ENCODE results near the gene DAB2IP.
"Not testable (repeated sequence)": the region's sequence is repeated elsewhere in the genome, so short reads cannot be mapped to it uniquely, and the experiment has no call there.

Gene DAB2IP

DNA sequence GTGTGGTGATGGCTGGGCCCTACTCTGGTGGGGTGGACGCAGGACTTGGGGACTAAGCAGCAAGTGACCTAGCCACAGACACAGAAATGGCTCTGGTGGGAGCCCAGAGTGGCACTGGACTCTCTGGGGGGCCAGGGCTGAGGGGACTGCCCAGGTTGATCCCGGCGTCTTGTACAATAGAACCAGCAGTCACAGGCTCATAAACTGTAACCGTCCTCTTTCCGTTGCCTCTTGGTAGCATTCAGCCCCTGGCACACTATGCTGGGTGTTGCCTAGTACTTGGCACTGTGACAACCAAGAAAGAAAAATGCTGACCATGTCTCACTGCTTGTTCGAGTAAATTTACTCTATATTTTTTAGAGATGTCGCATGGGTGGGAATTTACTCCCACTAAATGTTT, 80.5 kb downstream of the DAB2IP start:
- no peak for DNase-seq

- peak; percentile 16 for DNase-seq
These were observed 81.0 kb downstream of the DAB2IP start for GRCh38 chr9:121732389-121732788.

DNA sequence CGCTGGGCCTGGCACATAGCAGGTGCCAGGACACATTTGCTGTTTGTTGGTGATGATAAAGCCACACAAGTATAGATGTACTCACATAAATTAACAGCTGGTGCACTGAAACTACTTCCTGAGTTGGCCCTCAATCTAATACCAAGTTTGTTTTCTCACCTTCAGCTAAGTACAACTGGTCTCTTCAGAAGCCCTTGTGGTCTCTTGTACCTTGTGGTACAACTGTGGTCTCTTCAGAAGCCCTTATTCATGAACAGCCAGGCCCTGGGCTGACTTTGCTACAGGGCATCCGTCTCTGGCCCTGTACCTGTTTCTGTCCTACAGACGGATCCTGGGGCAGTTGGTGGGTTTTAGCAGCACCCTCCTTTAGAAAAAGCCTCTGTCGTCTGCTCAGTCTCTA, 81.5 kb downstream of the DAB2IP start:
- no peak for DNase-seq

DNA sequence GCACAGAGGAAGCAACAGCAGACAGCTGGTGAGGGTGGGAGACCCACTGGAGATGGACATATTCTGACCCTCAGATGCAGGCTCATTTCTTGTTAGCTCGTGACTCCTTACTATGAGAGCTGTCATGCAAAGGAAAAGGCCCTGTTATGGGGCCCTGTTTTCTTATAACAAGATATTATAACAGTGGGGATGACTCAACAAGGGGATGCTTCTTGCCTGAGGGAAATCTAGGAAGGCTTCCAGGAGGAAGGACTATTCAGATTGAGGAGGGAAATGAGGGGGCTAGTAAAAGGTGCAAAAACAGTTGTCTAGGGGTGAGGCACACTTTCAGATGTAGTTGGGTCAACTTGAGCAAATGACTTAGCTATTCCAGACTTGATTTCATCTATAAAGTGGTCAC, 83.0 kb downstream of the DAB2IP start:
- no peak for DNase-seq

DNA sequence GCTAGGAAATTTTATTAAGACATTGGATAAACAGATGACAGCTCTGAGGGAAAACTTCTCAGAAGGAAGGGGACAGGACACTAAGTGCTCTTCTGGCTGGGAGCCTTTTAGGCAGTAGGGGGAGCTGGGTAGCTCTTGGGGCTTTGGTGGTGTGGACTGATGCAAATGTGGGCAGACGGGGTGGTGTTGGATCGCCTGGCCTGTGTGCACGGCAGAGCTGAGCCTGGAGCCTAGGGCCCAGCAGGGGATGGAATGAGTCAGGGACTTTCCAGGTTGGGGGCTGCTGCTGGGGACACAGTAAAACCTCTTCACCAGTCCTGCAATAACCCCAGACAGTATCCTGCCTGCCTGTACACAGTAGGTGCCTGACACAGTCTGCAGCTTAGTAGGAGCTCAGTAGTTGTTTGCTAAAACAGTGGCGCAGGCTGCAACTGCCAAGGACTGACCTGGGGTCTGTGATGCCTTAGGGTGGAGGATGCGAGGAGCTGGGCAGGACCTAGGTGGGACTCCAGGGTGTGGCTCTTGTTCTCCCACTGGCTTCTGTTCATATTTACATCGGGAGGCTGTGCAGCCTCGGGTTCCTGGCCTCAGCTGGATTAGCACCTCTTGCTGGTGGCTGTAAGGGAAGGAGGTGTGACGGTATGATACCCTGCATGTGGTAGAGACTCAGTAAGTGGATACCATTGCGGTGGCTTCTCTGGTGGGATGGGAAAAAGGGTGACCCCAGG, 83.8 kb downstream of the DAB2IP start:
- no peak for DNase-seq

- DNase-seq: no peak
These were observed 84.6 kb downstream of the DAB2IP start for GRCh38 chr9:121735793-121736770.

DNA sequence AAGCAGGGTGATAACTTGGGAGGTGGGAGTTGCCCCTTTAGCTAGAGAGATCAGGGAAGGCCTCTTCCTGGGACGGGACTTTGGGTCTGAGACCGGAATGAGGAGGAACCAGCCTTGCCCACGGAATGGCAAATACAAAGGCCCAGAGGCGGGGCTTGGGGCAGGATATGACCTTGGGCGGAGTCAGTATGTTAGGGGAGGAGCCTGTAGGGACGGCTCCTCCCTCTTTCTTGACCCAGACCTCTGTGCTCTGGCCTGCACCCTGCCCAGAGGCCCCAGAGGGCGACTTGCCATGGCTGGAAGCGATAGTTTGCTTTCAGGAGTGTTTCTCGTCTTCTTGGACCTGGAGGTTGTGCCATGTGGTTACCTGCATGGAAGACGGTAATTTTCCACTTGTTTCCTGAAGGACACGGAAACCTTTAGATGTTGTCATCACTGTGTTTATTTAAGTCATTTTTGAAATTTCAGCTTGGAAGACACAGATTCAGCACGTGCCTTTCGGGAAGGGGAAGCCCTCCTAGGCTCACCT, 85.6 kb downstream of the DAB2IP start:
- DNase-seq: no peak

DNA sequence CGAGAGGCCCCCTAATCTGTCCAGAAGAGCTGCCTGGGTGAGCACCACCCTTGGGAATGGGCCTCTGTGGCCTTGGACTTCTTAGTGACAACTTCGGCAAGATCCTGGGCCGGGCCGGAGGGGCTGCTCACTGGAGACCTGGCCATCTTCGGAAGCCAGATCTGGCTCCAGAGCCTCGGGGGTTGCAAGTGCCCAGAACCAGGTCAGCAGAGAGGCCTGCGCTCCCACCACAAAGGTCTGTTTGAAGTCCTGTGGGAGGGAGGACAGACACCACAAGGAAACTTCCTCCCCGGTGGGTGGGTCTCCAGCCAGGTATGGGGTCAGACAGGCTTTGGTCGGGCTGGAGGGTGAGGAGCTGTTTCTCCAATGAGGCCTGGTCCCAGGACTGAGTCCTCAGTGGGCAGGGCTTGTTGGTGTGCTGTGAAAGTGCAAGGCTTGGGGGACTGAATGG, 86.1 kb downstream of the DAB2IP start:
- DNase-seq: no peak

- DNase-seq: no peak
These were observed 87.0 kb downstream of the DAB2IP start for GRCh38 chr9:121738411-121738810.

- DNase-seq: no peak
These were observed 87.5 kb downstream of the DAB2IP start for GRCh38 chr9:121738968-121739367.

DNA sequence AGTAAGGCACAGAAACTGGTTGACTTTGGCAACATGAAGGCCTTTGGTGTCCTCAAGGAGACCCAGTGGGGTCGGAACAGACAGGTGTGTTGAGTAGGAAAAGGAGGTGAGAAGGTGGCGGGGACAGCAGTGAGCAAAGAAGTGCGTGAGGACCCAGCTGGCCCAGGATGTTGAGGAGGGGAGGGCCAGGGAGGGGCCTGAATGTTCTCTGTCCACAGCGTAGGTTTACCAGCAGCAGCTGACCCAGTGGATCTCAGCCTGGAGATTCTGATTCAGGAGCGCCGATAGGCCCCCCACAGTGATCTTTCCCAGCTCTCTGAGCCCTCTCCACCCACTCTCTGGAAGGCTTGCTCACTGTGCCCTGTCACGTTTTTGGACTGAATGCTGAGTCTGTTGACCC, 88.5 kb downstream of the DAB2IP start:
- no peak for DNase-seq

GRCh38 chr9:121741228-121741918, 89.9 kb downstream of the DAB2IP start:
- peak; percentile 79 for DNase-seq

- DNase-seq: not testable (repeated sequence)
These were observed 90.5 kb downstream of the DAB2IP start for GRCh38 chr9:121741919-121742283.

DNA sequence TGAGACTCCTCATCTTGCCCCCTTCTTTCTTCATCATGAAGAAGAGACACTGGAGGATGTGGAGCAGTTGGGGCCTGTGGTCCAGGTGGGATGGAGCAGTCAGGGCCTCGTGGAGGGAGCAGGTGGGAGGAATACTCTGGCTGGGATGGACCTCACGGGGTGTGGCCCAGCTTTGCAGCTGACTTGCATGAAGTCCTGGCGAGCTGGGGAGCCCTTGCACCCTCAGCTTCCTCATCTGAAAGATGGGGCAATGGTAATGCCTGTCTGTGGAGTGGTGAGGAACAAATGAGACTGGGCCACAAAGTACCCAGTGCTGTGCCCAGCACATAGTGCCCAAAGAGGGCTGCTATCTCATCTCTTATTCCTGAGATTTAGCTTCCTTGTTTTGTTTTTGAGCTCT, 91.5 kb downstream of the DAB2IP start:
- no peak for DNase-seq

GRCh38 chr9:121743441-121744001, 92.1 kb downstream of the DAB2IP start:
- no peak for DNase-seq

- no peak for DNase-seq
These were observed 92.7 kb downstream of the DAB2IP start for GRCh38 chr9:121744002-121744686.

- no peak for DNase-seq
These were observed 93.4 kb downstream of the DAB2IP start for GRCh38 chr9:121744687-121745395.

DNA sequence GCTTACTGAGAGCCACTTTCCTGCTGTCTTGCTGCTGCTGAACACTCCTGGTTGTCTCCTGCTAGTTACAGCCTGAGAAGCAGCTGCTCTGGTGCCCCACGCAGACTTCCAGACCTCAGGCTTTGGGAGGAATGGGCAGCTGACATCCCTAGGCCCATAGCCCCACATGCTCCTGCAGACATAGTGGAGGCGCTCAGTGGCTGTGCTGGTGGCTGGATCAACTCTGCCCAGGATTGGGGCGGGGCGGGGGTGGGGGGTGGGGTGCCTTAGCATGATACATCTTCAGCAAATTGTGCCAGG, 93.9 kb downstream of the DAB2IP start:
- no peak for DNase-seq

DNA sequence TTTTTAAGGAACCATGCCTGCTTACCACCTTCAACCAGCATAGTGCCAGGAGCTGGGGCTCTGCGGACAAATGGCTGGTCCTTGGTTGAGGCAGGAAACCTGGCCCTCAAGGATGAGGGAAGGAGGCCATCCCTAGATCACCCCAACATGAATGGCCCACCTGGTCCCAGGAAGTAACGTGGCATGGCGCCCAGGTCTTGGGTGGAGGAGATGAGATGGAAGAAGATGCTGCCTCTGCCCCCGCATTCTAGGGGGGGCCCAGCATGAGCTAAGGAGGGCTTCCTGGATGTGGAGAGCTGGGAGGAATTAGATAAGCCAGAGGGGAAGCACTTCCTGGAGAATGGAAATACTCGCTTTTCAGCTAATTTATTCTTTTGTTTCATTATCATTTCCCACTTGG, 95.0 kb downstream of the DAB2IP start:
- no peak for DNase-seq

- DNase-seq: no peak
These were observed 95.4 kb downstream of the DAB2IP start for GRCh38 chr9:121746866-121747265.

- no peak for DNase-seq
These were observed 96.6 kb downstream of the DAB2IP start for GRCh38 chr9:121748074-121748473.
